Cerebellar nuclear complex (tissue), 1 donor: ENCODE data around the gene XAGE1A.
"Not testable (repeated sequence)": the region's sequence is repeated elsewhere in the genome, so short reads cannot be mapped to it uniquely, and the experiment has no call there.

Experiments
- DNase-seq, 2 experiments: peaks; one replicate each; lab custom pipeline; 2025; lab: John Stamatoyannopoulos, UW

XAGE1A gene, protein sequence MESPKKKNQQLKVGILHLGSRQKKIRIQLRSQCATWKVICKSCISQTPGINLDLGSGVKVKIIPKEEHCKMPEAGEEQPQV

DNA sequence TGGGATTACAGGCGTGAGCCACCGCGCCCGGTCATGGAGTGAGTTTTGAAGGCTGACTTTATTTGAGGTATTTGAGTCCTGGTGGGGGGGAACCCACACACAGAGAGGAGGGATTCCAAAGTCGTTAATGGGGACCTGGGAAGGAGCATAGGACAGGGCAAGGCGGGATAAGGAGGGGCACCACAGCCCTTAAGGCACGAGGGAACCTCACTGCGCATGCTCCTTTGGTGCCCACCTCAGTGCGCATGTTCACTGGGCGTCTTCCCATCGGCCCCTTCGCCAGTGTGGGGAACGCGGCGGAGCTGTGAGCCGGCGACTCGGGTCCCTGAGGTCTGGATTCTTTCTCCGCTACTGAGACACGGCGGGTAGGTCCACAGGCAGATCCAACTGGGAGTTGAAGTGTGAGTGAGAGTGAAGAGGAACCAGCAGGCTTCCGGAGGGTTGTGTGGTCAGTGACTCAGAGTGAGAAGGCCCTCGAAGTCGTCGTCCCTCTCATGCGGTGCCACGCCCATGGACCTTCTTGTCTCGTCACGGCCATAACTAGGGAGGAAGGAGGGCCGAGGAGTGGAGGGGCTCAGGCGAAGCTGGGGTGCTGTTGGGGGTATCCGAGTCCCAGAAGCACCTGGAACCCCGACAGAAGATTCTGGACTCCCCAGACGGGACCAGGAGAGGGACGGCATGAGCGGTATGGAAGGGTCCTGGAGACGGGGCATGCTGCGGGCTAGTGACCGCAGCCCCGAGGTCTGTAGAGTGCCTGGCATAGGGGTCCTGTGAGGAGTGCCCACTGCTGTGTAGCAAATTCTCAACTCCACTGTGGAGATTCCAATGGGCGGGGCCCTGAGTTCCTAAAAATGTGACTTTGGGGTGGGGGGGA, at the start of gene XAGE1A:
TSS of gene XAGE1A (plus strand) at position 264 of the 874 bp plus-strand sequence. CDS start 1,554 bp downstream, outside the sequence.
- DNase-seq, result not testable (repeated sequence)

DNA sequence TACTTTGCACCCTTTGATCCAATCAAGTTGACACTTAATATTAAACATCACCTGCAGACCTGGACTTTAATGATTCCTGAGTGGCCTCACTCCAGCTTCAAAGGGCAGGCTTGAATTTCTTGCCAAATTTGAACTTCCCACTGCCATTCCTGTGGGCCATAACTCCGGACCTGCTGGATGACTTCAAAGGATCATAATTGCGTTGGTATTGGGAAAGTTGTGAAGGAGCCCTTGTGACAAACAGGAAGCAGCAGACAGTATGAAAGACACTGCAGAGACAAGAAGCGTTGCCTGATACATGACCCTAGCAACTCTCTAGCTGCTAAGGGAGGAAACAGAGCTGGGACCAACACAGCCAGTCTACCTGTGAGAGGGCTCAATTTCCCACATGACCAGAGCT, 43.6 kb upstream of the XAGE1A start:
- DNase-seq, result not testable (repeated sequence)

DNA sequence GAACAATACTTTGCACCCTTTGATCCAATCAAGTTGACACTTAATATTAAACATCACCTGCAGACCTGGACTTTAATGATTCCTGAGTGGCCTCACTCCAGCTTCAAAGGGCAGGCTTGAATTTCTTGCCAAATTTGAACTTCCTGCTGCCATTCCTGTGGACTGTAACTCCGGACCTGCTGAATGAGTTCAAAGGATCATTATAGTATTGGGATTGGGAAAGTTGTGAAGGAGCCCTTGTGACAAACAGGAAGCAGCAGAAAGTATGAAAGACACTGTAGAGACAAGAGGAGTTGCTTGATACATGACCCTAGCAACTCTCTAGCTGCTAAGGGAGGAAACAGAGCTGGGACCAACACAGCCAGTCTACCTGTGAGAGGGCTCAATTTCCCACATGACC, 24.3 kb upstream of the XAGE1A start:
- DNase-seq, result not testable (repeated sequence)

DNA sequence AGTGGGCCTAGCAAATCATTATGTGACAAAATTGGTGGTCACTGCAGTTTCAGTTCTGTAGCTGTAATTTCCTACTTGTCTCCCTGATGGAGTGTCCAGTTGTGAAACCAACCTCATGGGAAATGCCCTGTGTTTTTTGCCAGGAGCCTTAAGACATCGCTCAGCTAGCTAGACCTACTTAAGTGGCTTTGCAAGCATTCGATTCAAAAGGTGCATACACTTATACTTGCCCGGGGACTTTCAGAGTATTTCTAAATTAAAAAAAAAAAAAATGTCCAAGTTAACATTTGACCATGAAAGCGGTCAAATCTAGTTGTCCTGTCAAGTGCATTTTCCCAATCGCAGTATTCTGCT, 788 bp downstream of the XAGE1A start:
- not testable (repeated sequence) for DNase-seq

DNA sequence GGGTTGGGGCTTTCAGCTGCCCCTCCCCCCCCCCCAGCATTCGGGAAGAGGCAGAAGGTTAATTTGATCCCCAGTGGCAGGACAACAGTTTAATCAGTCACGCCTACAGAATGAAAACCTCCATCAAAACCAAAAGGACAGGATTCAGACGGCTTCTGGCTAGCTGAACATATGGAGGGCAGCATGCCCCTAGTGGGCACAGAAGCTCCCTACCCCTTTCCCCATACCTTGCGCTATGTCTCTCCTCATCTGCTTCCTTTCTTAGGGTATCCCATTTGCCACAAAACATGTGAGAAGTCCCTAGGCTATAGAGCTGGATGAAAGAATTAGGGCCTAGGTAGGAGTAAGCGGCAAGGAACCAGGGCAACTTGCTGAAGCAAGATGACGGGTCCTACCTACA, 5.8 kb downstream of the XAGE1A start:
- not testable (repeated sequence) for DNase-seq

DNA sequence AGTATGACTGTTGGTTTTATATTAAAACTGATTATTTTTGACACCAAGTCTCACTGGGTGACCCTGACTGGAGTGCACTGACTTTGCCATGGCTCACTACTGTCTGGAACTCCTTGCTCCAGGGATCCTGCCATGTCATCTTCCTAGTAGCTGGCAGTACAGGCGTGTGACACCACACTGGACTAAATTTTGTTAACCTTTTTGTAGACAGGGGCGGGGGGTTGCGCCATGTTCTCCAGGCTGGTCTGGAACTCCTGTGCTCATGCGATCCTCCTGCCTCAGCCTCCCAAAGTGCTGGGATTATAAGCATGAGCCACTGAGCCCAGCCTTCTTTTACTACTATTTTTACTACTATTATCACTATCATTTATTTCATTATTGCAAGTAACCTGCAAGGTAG, 8.9 kb downstream of the XAGE1A start:
- DNase-seq, result no peak

DNA sequence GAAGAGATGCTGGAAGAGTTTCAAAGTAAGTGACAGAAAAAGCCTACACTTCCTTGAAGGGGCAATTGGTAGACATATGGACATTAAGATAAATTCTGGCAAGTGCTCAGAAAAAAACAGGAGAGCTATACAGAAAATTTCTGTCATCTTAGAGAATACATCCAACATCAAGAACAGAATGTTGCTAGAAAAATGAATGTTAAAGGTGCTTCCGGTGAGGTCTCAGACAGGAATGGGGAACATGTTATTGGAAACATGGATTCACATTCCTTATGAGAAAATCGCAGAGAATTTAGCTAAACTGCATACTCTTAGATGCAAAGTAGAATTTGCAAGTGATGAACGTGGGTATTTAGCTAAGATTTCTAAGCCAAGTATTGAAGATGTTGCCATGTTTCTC, 11.7 kb downstream of the XAGE1A start:
- no peak for DNase-seq

DNA sequence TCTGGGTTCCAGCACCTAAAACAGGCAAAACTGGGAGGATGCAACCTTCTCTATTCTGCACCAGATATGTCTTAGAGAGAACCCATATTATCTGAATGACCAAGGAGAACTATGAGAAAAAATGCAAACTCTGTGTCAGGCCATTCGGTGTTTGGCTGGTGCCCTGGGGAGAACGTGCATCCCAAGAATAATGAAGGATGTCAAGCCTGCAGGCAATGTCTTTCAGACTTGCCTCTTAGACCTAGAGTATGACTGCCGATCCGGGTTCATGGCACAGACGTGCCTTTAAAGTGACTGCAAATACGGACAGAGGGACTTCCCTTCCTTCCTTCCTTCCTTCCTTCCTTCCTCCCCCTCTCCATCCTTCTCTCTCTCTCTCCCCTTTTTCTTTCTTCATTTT, 14.3 kb downstream of the XAGE1A start:
- no peak for DNase-seq

DNA sequence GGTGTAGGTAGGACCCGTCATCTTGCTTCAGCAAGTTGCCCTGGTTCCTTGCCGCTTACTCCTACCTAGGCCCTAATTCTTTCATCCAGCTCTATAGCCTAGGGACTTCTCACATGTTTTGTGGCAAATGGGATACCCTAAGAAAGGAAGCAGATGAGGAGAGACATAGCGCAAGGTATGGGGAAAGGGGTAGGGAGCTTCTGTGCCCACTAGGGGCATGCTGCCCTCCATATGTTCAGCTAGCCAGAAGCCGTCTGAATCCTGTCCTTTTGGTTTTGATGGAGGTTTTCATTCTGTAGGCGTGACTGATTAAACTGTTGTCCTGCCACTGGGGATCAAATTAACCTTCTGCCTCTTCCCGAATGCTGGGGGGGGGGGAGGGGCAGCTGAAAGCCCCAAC, 15.5 kb downstream of the XAGE1A start:
- DNase-seq, result not testable (repeated sequence)

DNA sequence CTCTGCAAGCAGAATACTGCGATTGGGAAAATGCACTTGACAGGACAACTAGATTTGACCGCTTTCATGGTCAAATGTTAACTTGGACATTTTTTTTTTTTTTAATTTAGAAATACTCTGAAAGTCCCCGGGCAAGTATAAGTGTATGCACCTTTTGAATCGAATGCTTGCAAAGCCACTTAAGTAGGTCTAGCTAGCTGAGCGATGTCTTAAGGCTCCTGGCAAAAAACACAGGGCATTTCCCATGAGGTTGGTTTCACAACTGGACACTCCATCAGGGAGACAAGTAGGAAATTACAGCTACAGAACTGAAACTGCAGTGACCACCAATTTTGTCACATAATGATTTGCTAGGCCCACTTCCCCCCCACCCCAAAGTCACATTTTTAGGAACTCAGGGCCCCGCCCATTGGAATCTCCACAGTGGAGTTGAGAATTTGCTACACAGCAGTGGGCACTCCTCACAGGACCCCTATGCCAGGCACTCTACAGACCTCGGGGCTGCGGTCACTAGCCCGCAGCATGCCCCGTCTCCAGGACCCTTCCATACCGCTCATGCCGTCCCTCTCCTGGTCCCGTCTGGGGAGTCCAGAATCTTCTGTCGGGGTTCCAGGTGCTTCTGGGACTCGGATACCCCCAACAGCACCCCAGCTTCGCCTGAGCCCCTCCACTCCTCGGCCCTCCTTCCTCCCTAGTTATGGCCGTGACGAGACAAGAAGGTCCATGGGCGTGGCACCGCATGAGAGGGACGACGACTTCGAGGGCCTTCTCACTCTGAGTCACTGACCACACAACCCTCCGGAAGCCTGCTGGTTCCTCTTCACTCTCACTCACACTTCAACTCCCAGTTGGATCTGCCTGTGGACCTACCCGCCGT, 20.7 kb downstream of the XAGE1A start:
- DNase-seq, result not testable (repeated sequence)

DNA sequence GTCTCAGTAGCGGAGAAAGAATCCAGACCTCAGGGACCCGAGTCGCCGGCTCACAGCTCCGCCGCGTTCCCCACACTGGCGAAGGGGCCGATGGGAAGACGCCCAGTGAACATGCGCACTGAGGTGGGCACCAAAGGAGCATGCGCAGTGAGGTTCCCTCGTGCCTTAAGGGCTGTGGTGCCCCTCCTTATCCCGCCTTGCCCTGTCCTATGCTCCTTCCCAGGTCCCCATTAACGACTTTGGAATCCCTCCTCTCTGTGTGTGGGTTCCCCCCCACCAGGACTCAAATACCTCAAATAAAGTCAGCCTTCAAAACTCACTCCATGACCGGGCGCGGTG, 21.3 kb downstream of the XAGE1A start, which contains the start of gene XAGE1B:
TSS of gene XAGE1B (minus strand) at position 77 of the 339 bp plus-strand sequence. CDS start 1,536 bp downstream, outside the sequence.
- DNase-seq, result not testable (repeated sequence)

DNA sequence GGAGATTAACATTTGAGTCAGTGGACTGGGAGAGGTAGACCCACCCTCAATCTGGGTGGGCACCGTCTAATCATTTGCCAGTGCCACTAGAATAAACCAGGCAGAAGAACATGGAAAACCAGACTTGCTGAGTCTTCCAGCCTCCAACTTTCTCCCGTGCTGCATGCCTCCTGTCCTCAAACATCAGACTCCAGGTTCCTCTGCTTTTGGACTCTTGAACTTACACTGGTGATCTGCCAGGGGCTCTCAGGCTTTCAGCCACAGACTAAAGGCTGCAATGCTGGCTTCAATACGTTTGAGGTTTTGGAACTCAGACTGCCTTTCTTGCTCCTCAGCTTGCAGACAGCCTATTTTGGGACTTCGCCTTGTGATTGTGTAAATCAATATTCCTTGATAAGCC, 45.4 kb downstream of the XAGE1A start:
- DNase-seq, result not testable (repeated sequence)

DNA sequence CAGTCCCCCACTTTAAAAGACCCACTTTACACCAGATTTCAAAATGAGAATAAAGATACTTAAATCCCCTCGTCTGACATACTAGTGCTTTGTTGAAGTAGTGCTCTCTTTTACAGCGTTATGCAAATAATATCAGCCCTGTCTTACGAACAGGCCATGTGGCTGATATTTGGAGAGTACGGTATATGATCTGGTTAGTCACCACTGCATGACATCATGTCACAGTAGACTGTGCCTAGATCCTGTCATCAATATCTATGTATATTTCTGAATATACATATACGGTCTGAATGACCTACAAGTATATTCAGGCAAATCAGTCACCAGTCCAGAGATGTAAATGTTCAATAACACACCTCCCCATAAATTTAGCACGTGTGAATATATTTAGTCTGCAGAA, 46.7 kb downstream of the XAGE1A start:
- no peak for DNase-seq

DNA sequence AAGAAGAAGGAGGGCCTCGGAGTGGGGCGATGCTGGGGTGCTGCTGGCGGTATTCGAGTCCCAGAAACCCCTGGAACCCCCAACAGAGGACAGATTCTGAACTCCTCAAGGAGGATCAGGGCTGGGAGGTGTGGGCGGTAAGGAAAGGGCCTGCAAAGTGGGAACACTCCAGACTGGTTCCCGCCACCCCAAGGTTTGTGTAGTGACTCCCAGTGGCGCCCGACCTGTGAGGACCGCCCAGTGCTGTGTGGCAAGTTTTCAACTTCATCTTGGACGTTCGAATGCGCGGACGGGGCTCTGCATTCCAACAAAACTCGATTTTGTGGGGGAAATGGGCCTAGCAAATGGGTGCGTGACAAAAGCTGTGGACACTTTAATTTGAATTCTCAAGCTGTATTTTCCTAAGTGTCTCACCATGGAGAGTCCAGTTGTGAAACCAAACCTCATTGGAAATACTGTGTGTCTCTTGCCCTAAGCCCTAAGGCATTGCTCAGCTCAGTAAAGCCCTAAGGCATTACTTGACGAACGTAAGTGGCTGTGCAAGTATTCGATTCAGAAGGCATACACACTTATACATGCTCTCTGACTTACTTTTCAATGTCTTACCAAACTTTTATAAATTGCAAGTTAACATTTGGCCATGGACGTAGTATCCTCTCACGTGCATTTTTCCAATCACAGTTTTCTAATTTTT, 48.7 kb downstream of the XAGE1A start:
- no peak for DNase-seq

DNA sequence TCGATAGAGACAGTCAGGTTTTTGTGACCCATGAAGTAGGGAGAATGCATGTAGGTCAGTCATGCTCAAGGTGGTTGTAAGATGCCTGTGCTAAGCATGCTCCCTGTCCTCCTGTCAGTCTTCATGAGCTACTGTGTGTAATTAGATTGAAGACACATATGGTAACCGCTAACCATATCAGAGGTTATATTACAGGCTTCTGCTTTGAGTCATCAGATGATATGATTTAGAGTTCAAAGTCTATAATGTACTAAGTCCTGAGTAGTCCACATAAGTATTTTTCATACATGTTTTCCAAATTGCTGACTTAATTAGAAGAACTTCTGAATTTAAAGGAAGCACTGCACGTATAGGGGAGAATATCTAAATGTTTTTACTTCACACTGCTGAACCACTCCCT, 53.2 kb downstream of the XAGE1A start:
- DNase-seq, result not testable (repeated sequence)
